Ascending aorta (tissue), 2 donors: ENCODE measurements around the gene RNF217. TPM values are rescaled to one million over a fixed set of nuclear protein-coding genes. Genes with fewer than 3 reads are reported as not detected.

Source experiments
- DNase-seq, 2 donors: peaks; one replicate each; pipeline ENCODE4 v3.0.0-alpha.2; 2019; ENCODE audit warnings: low spot score in 2 of 2
- H3K27ac ChIP-seq, 2 donors: fragments of 200-600 bp; sonication (generic); one replicate each; pipeline ENCODE4 v1.5.1; 2016 to 2017; ENCODE audit warnings: mild to moderate bottlenecking in 1 of 2
- H3K27me3 ChIP-seq: fragments of 200-600 bp; sonication (generic); one replicate; pipeline ENCODE4 v1.5.1; 2017
- H3K36me3 ChIP-seq, 2 donors: fragments of 200-600 bp; sonication (generic); one replicate each; pipeline ENCODE4 v1.5.1; 2016
- H3K4me1 ChIP-seq, 2 donors: fragments of 200-600 bp; sonication (generic); one replicate each; pipeline ENCODE4 v1.5.1; 2016 to 2017; ENCODE audit warnings: mild to moderate bottlenecking in 1 of 2
- H3K4me3 ChIP-seq, 2 donors: fragments of 200-600 bp; sonication (generic); one replicate each; pipeline ENCODE4 v1.5.1; 2016 to 2017; ENCODE audit warnings: mild to moderate bottlenecking in 1 of 2
- H3K9me3 ChIP-seq, 2 donors: fragments of 200-600 bp; sonication (generic); one replicate each; pipeline ENCODE4 v1.5.1; 2016
- CTCF ChIP-seq, 3 experiments: fragments of 200-600 bp in 2 of 3; fragments of 450-650 bp in 1 of 3; sonication (generic) in 2 of 3; IDR thresholded peaks; one replicate each; pipeline ENCODE4 v1.5.1; 2016 to 2019; ENCODE audit warnings: antibody characterized with exemption in 3 of 3, mild to moderate bottlenecking in 1 of 3, moderate library complexity in 1 of 3
- intact Hi-C: fragments of 100-400 bp; cut with DNase I; formaldehyde crosslinking; loops from one replicate; pipeline ENCODE4 v1.15.1; 2023
- total RNA-seq: library from RNA; depleted of rRNA; stranded (reverse); fragments of >200 nt; gene quantifications from one replicate; pipeline ENCODE4 v1.1.0, GENCODE V29; 2016

Gene RNF217
- total RNA-seq, 1 donor from 2014 or later, result 7.3 TPM

GRCh38 chr6:124947971-124948451 is 14.2 kb upstream of the RNF217 start:
- H3K27ac ChIP-seq, result no peak overlapping the region
- intact Hi-C loops, result no loop called here
- no peak overlapping the region for H3K4me3 ChIP-seq
- TF ChIP-seq CTCF (IDR thresholded peaks at IDR 0.05), result no peak
- no peaks in the 10 kb centered on the region for H3K27me3 ChIP-seq
- no peaks in the 10 kb centered on the region for H3K36me3 ChIP-seq
- H3K4me1 ChIP-seq, result no peaks in the 10 kb centered on the region
- no peak for DNase-seq
- H3K9me3 ChIP-seq, result no peaks in the 10 kb centered on the region

- DNase-seq, result no peak
- no peaks in the 10 kb centered on the region for H3K27me3 ChIP-seq
- TF ChIP-seq CTCF (IDR thresholded peaks at IDR 0.05), result no peak
- no peak overlapping the region for H3K4me3 ChIP-seq
- H3K36me3 ChIP-seq, result no peaks in the 10 kb centered on the region
- H3K4me1 ChIP-seq, result no peaks in the 10 kb centered on the region
- H3K9me3 ChIP-seq, result no peaks in the 10 kb centered on the region
- intact Hi-C loops, result no loop called here
- H3K27ac ChIP-seq, result no peak overlapping the region
Measured at GRCh38 chr6:124949706-124950105, 12.5 kb upstream of the RNF217 start.

GRCh38 chr6:124953808-124954207 is 8.4 kb upstream of the RNF217 start:
- Histone ChIP-seq H3K9me3 (no peaks in the 10 kb centered on the region), H3K4me3 (no peak overlapping the region), H3K27me3 (no peaks in the 10 kb centered on the region), H3K36me3 (no peaks in the 10 kb centered on the region), H3K4me1 (peaks cover 0 to 5% of the 10 kb centered on the region in 2 donors), H3K27ac (no peak overlapping the region)
- intact Hi-C loops, result no loop called here
- no peak for DNase-seq
- TF ChIP-seq CTCF (IDR thresholded peaks at IDR 0.05), result no peak

- no peak for TF ChIP-seq CTCF (IDR thresholded peaks at IDR 0.05)
- intact Hi-C loops, result no loop called here
- no peak overlapping the region for H3K27ac ChIP-seq
Measured at GRCh38 chr6:124955108-124955856, 7.0 kb upstream of the RNF217 start.

GRCh38 chr6:124956018-124956417 is 6.2 kb upstream of the RNF217 start:
- no peak for TF ChIP-seq CTCF (IDR thresholded peaks at IDR 0.05)
- Histone ChIP-seq H3K9me3 (no peaks in the 10 kb centered on the region), H3K27me3 (no peaks in the 10 kb centered on the region), H3K27ac (no peak overlapping the region), H3K4me1 (peaks cover 0 to 12% of the 10 kb centered on the region in 2 donors), H3K4me3 (no peak overlapping the region), H3K36me3 (no peaks in the 10 kb centered on the region)
- DNase-seq, result no peak
- intact Hi-C loops, result no loop called here

More at GRCh38 chr6:124955108-124955856, 7.0 kb upstream of the RNF217 start:
- H3K27me3 ChIP-seq, result no peaks in the 10 kb centered on the region
- DNase-seq, result no peak
- H3K4me3 ChIP-seq, result peak overlapping the region in 1 of 2 donors; percentile 9
- H3K36me3 ChIP-seq, result no peaks in the 10 kb centered on the region
- peaks cover 0 to 6% of the 10 kb centered on the region in 2 donors for H3K4me1 ChIP-seq
- H3K9me3 ChIP-seq, result no peaks in the 10 kb centered on the region
